A549 (cell line): ENCODE measurements around the gene IL5RA. TPM values are rescaled to one million over a fixed set of nuclear protein-coding genes. Genes with fewer than 3 reads are reported as not detected.
A peak's percentile ranks its signal among the peaks of the same experiment; 100 is the strongest.

Experiments
- ATAC-seq, 2 experiments: fragments of 200-7000 bp in 1 of 2; fragments of >200 bp in 1 of 2; cut with Nextera tagmentation in 1 of 2; cut with Tn5 transposase in 1 of 2; 3 replicates each; pipeline versions ENCODE4 v1.8.0 to v1.9.1; 2018 to 2020; ENCODE audit warnings: mild to moderate bottlenecking in 1 of 2, moderate library complexity in 1 of 2
- CTCF ChIA-PET: fragments of 300-600 bp; sonication (Branson Sonifier 250); formaldehyde crosslinking; extraction: SDS; loops from one replicate; lab custom pipeline; 2021; ENCODE audit warnings: antibody characterized with exemption, inconsistent platforms; lab: Yijun Ruan, JAX
- POLR2A ChIA-PET: fragments of 350-600 bp; formaldehyde crosslinking; extraction: SDS; loops from one replicate; lab custom pipeline; 2021; ENCODE audit warnings: antibody characterized with exemption, inconsistent platforms; lab: Yijun Ruan, JAX
- DNase-seq, 2 experiments: peaks; one replicate each; pipeline versions ENCODE4 v3.0.0 to v3.0.0-alpha.2; 2011 to 2016; ENCODE audit warnings: low read depth in 1 of 2, low spot score in 1 of 2
- FAIRE-seq: peaks from 2 replicates; lab custom pipeline; 2011; peaks lifted over from hg19 to GRCh38; lab: Jason Lieb, UNC
- H3K27ac ChIP-seq, 2 experiments: fragments of >200 bp; sonication (Bioruptor Twin); formaldehyde crosslinking; 3 replicates each; pipeline ENCODE4 v1.5.1; 2016 to 2017
- H3K4me1 ChIP-seq: fragments of >200 bp; sonication (Bioruptor Twin); formaldehyde crosslinking; 3 replicates; pipeline ENCODE4 v1.6.1; 2016
- H3K4me2 ChIP-seq: fragments of >200 bp; sonication (Bioruptor Twin); formaldehyde crosslinking; 3 replicates; pipeline ENCODE4 v1.6.1; 2016
- H3K4me3 ChIP-seq: fragments of >200 bp; sonication (Bioruptor Twin); formaldehyde crosslinking; 3 replicates; pipeline ENCODE4 v1.5.1; 2016
- H3K9me3 ChIP-seq: fragments of >200 bp; sonication (Bioruptor Twin); formaldehyde crosslinking; 3 replicates; pipeline ENCODE4 v1.6.1; 2016
- CBX2 ChIP-seq: fragments of 200-600 bp; sonication (generic); IDR thresholded peaks from 2 replicates; pipeline ENCODE4 v1.6.1; 2016; ENCODE audit warnings: low read depth, mild to moderate bottlenecking, borderline replicate concordance
- CEBPB ChIP-seq, 2 experiments: fragments of >200 bp in 1 of 2; sonication (Bioruptor Twin) in 1 of 2; formaldehyde crosslinking in 1 of 2; IDR thresholded peaks; 2 replicates each; pipeline ENCODE4 v1.6.1; 2012 to 2016
- CHD2 ChIP-seq: fragments of 150-350 bp; IDR thresholded peaks from 2 replicates; pipeline ENCODE4 v1.6.1; 2014; ENCODE audit warnings: low read length; ENCODE audit not compliant: partially characterized antibody
- EHMT2 ChIP-seq: fragments of 200-600 bp; sonication (generic); IDR thresholded peaks from 2 replicates; pipeline ENCODE4 v1.6.1; 2016; ENCODE audit warnings: antibody characterized with exemption, low read depth, mild to moderate bottlenecking, moderate library complexity
- ELK1 ChIP-seq: fragments of 150-350 bp; IDR thresholded peaks from 2 replicates; pipeline ENCODE4 v1.6.1; 2014; ENCODE audit warnings: low read depth, mild to moderate bottlenecking, low read length
- EP300 ChIP-seq, 2 experiments: fragments of >200 bp; sonication (Bioruptor Twin); formaldehyde crosslinking; IDR thresholded peaks; 2 replicates in 1 of 2; 3 replicates in 1 of 2; pipeline ENCODE4 v1.6.1; 2016 to 2017
- FOSB ChIP-seq: fragments of 250-450 bp; sonication (Bioruptor Pico); IDR thresholded peaks from 2 replicates; pipeline ENCODE4 v1.5.0; 2020; ENCODE audit warnings: mild to moderate bottlenecking, moderate library complexity
- FOSL2 ChIP-seq, 2 experiments: fragments of 450-650 bp in 1 of 2; fragments of >200 bp in 1 of 2; sonication (Bioruptor Twin) in 1 of 2; formaldehyde crosslinking; IDR thresholded peaks; 2 replicates each; pipeline versions ENCODE4 v1.5.0 to v1.6.1; 2016 to 2020; ENCODE audit warnings: mild to moderate bottlenecking in 1 of 2, moderate library complexity in 1 of 2
- GATA3 ChIP-seq: IDR thresholded peaks from 2 replicates; pipeline ENCODE4 v1.6.1; 2012; ENCODE audit warnings: borderline replicate concordance
- HDAC2 ChIP-seq: fragments of 200-600 bp; sonication (generic); IDR thresholded peaks from 2 replicates; pipeline ENCODE4 v1.6.1; 2016
- HMGXB4 ChIP-seq: fragments of 250-450 bp; sonication (Bioruptor Pico); IDR thresholded peaks from 2 replicates; pipeline ENCODE4 v1.5.0; 2021; ENCODE audit warnings: mild to moderate bottlenecking, moderate library complexity, borderline replicate concordance
- HOXB5 ChIP-seq: fragments of 250-450 bp; sonication (Bioruptor Pico); IDR thresholded peaks from 2 replicates; pipeline ENCODE4 v1.5.0; 2020; ENCODE audit warnings: mild to moderate bottlenecking, moderate library complexity
- JUN ChIP-seq, 2 experiments: fragments of >200 bp; sonication (Bioruptor Twin); formaldehyde crosslinking; IDR thresholded peaks; 2 replicates in 1 of 2; 3 replicates in 1 of 2; pipeline ENCODE4 v1.6.1; 2016 to 2017
- MAZ ChIP-seq: fragments of 150-350 bp; IDR thresholded peaks from 2 replicates; pipeline ENCODE4 v1.6.1; 2014; ENCODE audit warnings: antibody characterized with exemption, low read depth, low read length, borderline replicate concordance
- MYC ChIP-seq: IDR thresholded peaks from 2 replicates; pipeline ENCODE4 v1.6.1; 2012; ENCODE audit warnings: mild to moderate bottlenecking, inconsistent platforms, low read length, improper control_type of control experiment, borderline replicate concordance
- NPAS2 ChIP-seq: fragments of 250-450 bp; sonication (Bioruptor Pico); IDR thresholded peaks from 2 replicates; pipeline ENCODE4 v1.8.0; 2022; ENCODE audit warnings: mild to moderate bottlenecking, moderate library complexity, borderline replicate concordance
- POLR2A ChIP-seq: IDR thresholded peaks from 2 replicates; pipeline ENCODE4 v1.6.1; 2012; ENCODE audit warnings: mild to moderate bottlenecking, low read length
- POLR2AphosphoS2 ChIP-seq: conservative IDR thresholded peaks from 2 replicates; pipeline ENCODE4 v1.6.1; 2012; ENCODE audit warnings: low read length, improper control_type of control experiment, inconsistent platforms
- RCOR1 ChIP-seq: fragments of 150-350 bp; IDR thresholded peaks from 2 replicates; pipeline ENCODE4 v1.6.1; 2014; ENCODE audit warnings: antibody characterized with exemption, low read length, low read depth
- RFX5 ChIP-seq: fragments of 450-650 bp; IDR thresholded peaks from 2 replicates; pipeline ENCODE4 v1.7.1; 2014; ENCODE audit warnings: antibody characterized with exemption, mild to moderate bottlenecking, moderate library complexity
- RNF2 ChIP-seq: fragments of 200-600 bp; sonication (generic); IDR thresholded peaks from 2 replicates; pipeline ENCODE4 v1.6.1; 2016; ENCODE audit warnings: low read depth, mild to moderate bottlenecking, antibody characterized with exemption, moderate library complexity, borderline replicate concordance
- SMC3 ChIP-seq: fragments of >200 bp; sonication (Bioruptor Twin); formaldehyde crosslinking; IDR thresholded peaks from 3 replicates; pipeline ENCODE4 v1.6.1; 2018; ENCODE audit warnings: inconsistent platforms
- SREBF2 ChIP-seq: fragments of 450-650 bp; IDR thresholded peaks from 2 replicates; pipeline ENCODE4 v1.6.1; 2014; ENCODE audit warnings: mild to moderate bottlenecking, moderate library complexity
- TP53 ChIP-seq: fragments of 250-450 bp; sonication (Bioruptor Pico); IDR thresholded peaks from 2 replicates; pipeline ENCODE4 v1.5.0; 2021; ENCODE audit warnings: mild to moderate bottlenecking, moderate library complexity
- ZC3H11A ChIP-seq: fragments of 450-650 bp; IDR thresholded peaks from 2 replicates; pipeline ENCODE4 v1.6.1; 2014; ENCODE audit warnings: antibody characterized with exemption, mild to moderate bottlenecking
- WGBS: methylation state at CpG from one replicate; pipeline ENCODE4 v1.1.6; 2017; ENCODE audit errors: missing lambda C conversion rate; 5-methylcytosine and 5-hydroxymethylcytosine counted together
- polyA plus RNA-seq, 4 experiments: library from polyadenylated mRNA; depleted of rRNA in 3 of 4; stranded (reverse); fragments of >200 nt; fragmentation: RNase III in 1 of 4; extraction: RNeasy Plus Mini Kit Qiagen cat#74134 plus additional on column Dnase treatment in 1 of 4; gene quantifications; 2 replicates in 3 of 4; 3 replicates in 1 of 4; pipeline ENCODE4 v1.2.3, GENCODE V29; 2011 to 2017
- TF ChIP-seq, protein P1 (sequence below): IDR thresholded peaks from 2 replicates; pipeline ENCODE4 v1.6.1; 2012; ENCODE audit warnings: low read depth, borderline replicate concordance
- TF ChIP-seq, protein P2 (sequence below): IDR thresholded peaks from 2 replicates; pipeline ENCODE4 v1.6.1; 2012
- TF ChIP-seq, protein P3 (sequence below): fragments of >200 bp; sonication (Bioruptor Twin); formaldehyde crosslinking; IDR thresholded peaks from 3 replicates; pipeline ENCODE4 v1.6.1; 2016
- TF ChIP-seq, protein P4 (sequence below): fragments of 450-650 bp; IDR thresholded peaks from 2 replicates; pipeline ENCODE4 v1.6.1; 2014; ENCODE audit warnings: antibody characterized with exemption

Gene IL5RA
- polyA plus RNA-seq, 2 of the 4 experiments (the other 2 are of a cell fraction) = not detected

- ATAC-seq (peak; percentile 25 to 43; a peak in 4 of 6 replicates), DNase-seq (peak; percentile 16 to 19), FAIRE-seq (no peak)
- ChIA-PET CTCF (interaction anchor here (0.5 to 0.6 kb wide), 3 partner anchors 82 to 1071 kb away, joined by 3 to 4 read pairs (median 3); no protein-coding TSS in a partner anchor), POLR2A (no interaction called here)
- 22% methylated on average over 19 of the region's 20 CpGs for WGBS
- peaks cover 12% of the 10 kb centered on the region for H3K4me1 ChIP-seq
- no peak for TF ChIP-seq MAZ
- 0 out of 2 replicates have a peak, but pooled peaks have one; percentile 29 for TF ChIP-seq HOXB5 (CRISPR knock-in tag)
- peak overlapping the region; percentile 86 to 94 for H3K27ac ChIP-seq
- H3K9me3 ChIP-seq = no peaks in the 10 kb centered on the region
- H3K4me3 ChIP-seq = peak overlapping the region; percentile 72
- H3K4me2 ChIP-seq = peak overlapping the region; percentile 94
Measured at GRCh38 chr3:3127432-3128010, 17.3 kb upstream of the IL5RA start.

DNA sequence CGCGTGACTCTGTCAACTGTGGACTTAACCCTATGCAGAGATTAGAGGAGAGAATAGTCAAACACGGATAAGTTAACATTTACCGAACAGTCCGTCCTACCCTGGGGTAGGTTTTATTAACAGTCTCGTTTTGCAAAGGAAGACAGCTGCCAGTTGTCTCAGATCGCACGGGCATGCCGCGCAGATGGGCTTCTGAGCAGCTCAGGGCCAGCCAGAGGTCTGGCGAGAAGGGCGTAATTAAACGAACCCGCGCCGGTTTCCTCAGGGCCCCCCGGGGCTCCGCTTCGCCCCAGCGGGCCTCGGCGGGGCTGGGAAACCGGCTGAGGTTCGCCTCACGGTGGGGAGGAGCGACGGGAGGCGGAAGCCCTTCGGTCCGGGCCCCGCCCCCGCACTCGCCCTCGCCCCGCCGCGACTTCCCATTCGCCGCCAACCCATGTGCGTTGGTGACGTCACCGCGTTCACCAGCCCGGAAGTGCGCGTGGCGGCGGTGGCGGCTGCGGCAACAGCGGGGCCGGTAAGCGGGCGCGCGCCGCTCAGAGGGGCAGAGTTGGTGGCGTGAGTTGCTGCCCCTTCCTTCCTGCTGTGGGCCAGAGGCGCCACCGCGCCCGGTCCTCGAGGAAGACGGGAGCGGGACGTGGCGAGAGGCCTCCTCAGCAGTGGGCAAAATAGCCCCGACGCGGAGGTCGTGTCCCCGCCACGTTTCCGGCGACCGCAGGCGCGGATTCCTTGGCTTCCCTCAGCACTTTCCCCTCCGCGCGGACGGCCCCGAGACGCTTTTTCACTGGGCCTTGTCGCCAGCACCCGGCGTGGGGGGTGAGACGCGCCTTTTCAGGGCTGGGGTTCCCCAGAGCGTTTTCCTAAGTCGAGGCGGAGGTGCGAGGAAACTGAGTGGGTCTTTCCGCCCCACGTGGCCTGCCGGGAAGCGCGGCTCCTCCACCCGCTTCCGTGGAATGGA lies 16.6 kb upstream of the IL5RA start, which contains the start of gene TRNT1:
Gene TRNT1 (plus strand): TSS at position 464 of the 955 bp plus-strand sequence. CDS start 2,101 bp downstream, outside the sequence.
- DNase-seq = peak; percentile 83 to 93
- FAIRE-seq = no peak
- POLR2A ChIA-PET = no interaction called here
- peak within 1 kb of the TSS; percentile 86 to 94 for H3K27ac ChIP-seq
- H3K9me3 ChIP-seq = no peaks in the 10 kb centered on the region
- CTCF ChIA-PET = no interaction called here
- ATAC-seq = peak; percentile 98
- 4% methylated on average over 29 of the region's 100 CpGs for WGBS
- peak within 1 kb of the TSS; percentile 72 for H3K4me3 ChIP-seq
- H3K4me1 ChIP-seq = peaks cover 12% of the 10 kb centered on the region
- peak within 1 kb of the TSS; percentile 94 for H3K4me2 ChIP-seq
- TF ChIP-seq, protein P1, sequence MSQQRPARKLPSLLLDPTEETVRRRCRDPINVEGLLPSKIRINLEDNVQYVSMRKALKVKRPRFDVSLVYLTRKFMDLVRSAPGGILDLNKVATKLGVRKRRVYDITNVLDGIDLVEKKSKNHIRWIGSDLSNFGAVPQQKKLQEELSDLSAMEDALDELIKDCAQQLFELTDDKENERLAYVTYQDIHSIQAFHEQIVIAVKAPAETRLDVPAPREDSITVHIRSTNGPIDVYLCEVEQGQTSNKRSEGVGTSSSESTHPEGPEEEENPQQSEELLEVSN = peak; percentile 79
- TF ChIP-seq RFX5 (no peak), SMC3 (no peak), HDAC2 (no peak), EP300 (IDR thresholded peaks at IDR 0.05) (no peak), MYC (peak; percentile 59; the same call in 1 of the 2 replicates), FOSL2 (IDR thresholded peaks at IDR 0.05) (no peak), FOSL2 (CRISPR knock-in tag; IDR thresholded peaks at IDR 0.05) (peak; percentile 88), SREBF2 (no peak), JUN (IDR thresholded peaks at IDR 0.05) (peak; percentile 84 to 93; a peak in 4 of 5 replicates), MAZ (no peak), CBX2 (no peak), RNF2 (no peak), CEBPB (IDR thresholded peaks at IDR 0.05) (no peak), TP53 (CRISPR knock-in tag) (no peak), EHMT2 (no peak), FOSB (CRISPR knock-in tag) (no peak), GATA3 (0 out of 2 replicates have a peak, but pooled peaks have one; percentile 27), CHD2 (no peak), ZC3H11A (no peak), RCOR1 (no peak), HMGXB4 (CRISPR knock-in tag) (peak; percentile 58; the same call in 1 of the 2 replicates), POLR2A (peak; percentile 92), POLR2AphosphoS2 (no peak), ELK1 (no peak), NPAS2 (CRISPR knock-in tag) (no peak)
- TF ChIP-seq, protein P2, sequence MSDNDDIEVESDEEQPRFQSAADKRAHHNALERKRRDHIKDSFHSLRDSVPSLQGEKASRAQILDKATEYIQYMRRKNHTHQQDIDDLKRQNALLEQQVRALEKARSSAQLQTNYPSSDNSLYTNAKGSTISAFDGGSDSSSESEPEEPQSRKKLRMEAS = peak; percentile 93
- TF ChIP-seq, protein P3, sequence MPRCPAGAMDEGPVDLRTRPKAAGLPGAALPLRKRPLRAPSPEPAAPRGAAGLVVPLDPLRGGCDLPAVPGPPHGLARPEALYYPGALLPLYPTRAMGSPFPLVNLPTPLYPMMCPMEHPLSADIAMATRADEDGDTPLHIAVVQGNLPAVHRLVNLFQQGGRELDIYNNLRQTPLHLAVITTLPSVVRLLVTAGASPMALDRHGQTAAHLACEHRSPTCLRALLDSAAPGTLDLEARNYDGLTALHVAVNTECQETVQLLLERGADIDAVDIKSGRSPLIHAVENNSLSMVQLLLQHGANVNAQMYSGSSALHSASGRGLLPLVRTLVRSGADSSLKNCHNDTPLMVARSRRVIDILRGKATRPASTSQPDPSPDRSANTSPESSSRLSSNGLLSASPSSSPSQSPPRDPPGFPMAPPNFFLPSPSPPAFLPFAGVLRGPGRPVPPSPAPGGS = peak; percentile 82; the same call in 2 of the 3 replicates
- TF ChIP-seq, protein P4, sequence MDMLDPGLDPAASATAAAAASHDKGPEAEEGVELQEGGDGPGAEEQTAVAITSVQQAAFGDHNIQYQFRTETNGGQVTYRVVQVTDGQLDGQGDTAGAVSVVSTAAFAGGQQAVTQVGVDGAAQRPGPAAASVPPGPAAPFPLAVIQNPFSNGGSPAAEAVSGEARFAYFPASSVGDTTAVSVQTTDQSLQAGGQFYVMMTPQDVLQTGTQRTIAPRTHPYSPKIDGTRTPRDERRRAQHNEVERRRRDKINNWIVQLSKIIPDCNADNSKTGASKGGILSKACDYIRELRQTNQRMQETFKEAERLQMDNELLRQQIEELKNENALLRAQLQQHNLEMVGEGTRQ = peak; percentile 70
